ENCODE data around the gene ZNF28.
"Not testable (repeated sequence)": the region's sequence is repeated elsewhere in the genome, so short reads cannot be mapped to it uniquely, and the experiment has no call there.

The ZNF28 gene

DNA sequence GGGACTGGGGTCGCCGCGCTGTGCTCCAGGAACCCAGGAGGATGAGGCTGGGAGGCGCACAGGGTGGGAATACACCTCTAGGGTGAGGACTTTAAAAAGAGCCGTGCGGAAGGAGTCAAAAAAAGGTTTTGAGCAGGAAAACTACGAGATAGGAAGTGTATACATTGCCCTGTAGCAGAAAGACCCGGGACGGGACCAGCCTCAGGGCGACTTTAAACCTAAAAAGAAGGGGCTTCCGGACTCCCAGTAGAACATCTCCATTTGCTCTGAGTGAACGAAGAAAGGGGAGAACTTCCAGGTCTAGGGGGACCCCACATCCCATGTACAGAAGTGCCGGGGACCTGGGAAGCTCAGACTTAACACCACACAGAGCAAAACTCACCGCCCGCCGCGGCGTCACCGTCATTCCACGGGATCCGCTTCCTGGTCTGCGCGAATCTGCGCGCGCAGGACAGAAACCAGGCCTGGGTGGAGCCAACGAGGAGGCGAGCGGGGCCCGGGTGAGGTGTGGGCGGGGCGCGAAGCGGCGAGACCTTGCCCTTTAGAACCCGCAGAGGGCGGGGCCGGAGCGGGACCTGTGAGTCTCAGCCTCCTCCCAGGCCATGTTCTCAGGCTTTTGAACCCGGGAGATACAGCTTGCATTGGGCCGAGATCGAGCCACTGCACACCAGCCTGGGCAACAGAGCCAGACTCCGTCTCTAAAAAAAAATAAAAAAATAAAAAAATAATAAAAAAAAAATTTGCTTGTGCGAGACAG lies at the start of gene ZNF28:
Gene ZNF28, minus strand, starts transcription at position 430 of the 757 bp plus-strand sequence. CDS start 3,675 bp downstream, outside the sequence.
- DNase-seq, result peak; percentile 51 to 92 (median 62)
- intact Hi-C loops (cut with DNase I), result not testable (repeated sequence)

DNA sequence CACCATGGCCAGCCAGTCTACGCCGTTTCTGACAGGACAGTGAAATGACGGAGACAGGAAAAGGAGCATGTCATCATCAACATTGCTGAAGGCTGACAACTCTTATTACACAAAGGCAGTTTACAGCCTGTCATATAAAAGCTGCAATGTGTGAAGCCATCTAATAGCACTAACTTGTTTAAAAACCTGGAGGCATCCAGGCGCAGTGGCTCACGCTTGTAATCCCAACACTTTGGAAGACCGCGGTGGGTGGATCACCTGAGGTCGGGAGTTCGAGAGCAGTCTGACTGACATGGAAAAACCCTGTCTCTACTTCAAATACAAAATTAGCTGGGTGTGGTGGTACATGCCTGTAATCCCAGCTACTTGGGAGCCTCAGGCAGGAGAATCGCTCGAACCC lies 46.6 kb upstream of the ZNF28 start:
- DNase-seq; intact Hi-C loops (cut with DNase I): not testable (repeated sequence)

DNA sequence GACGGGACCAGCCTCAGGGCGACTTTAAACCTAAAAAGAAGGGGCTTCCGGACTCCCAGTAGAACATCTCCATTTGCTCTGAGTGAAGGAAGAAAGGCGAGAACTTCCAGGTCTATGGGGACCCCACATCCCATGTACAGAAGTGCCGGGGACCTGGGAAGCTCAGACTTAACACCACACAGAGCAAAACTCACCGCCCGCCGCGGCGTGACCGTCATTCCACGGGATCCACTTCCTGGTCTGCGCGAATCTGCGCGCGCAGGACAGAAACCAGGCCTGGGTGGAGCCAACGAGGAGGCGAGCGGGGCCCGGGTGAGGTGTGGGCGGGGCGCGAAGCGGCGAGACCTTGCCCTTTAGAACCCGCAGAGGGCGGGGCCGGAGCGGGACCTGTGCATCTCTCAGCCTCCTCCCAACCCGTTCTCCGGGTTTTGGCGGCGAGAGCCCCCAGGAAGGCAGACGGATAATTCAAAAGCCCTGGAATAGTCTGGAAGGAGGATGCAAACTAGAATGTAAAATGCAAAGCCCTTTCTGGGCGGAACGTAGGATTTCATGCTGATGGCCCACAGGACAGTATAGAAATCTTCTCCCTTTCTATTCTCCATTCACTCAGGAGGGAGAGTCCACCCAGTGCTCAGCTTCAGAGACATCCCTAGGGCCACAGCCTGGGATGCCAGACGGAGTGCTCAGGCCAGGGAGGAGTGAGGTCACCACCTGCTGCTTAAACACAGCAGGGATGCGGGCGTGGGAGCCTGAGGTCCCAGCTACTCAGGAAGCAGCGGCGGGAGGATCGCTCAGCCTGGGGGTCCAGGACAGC lies 36.2 kb upstream of the ZNF28 start, which contains the start of gene ZNF468:
Gene ZNF468, minus strand, starts transcription at position 242 of the 814 bp plus-strand sequence. CDS start 3,347 bp downstream, outside the sequence.
- intact Hi-C loops (cut with DNase I), result not testable (repeated sequence)

DNA sequence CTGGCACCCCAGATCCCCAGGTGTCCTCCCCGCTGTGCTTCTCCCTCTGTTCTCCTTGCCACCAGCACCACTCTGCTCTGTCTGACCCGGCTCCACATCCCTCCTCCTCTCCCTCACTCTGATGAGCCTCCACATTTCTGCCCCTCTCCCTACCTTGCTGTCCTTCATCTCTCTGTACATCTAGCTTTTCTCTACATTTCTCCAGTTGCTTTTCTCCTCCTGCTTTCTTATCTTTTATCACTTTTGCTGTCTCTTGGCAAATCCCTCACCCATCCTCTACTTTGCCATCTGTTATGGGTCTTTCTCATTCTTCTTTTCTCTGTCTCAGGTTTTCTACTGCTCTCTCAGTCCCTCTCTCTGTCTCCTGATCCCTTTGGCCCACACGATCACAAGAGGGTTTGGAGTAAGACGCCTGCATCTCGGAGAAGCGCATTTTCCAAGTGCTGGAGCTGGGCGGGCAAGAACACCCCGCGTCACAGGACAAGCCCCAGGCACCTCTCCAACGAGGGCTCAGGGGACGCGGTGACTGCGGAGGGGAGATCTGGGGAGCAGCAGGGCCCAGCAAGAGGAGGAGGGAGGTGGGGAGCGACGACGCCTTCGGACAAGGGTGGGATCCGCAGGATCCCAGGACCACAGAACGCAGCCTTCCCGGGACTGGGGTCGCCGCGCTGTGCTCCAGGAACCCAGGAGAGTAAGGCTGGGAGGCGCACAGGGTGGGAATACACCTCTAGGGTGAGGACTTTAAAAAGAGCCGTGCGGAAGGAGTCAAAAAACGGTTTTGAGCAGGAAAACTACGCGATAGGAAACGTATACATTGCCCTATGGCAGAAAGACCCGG lies 35.3 kb upstream of the ZNF28 start:
- intact Hi-C loops (cut with DNase I), result not testable (repeated sequence)

More for the DNA sequence above, 36.2 kb upstream of the ZNF28 start, which contains the start of gene ZNF468:
- peak; percentile 55 to 97 (median 82) for DNase-seq

DNA sequence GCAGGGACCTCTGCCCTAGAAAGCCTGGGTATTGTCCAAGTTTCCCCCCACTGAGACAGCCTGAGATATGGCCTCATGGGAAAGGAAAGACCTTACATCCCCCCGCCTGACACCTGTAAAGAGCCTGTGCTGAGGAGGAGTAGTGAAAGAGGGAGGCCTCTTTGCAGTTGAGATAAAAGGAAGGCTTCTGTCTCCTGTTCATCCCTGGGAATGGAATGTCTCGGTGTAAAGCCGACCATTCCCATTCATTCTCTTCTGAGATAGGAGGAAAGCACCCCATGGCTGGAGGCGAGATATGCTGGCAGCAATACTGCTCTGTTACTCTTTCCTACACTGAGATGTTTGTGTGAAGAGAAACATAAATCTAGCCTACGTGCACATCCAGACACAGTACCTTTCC lies 25.9 kb upstream of the ZNF28 start:
- intact Hi-C loops (cut with DNase I); DNase-seq: not testable (repeated sequence)

More for the DNA sequence above, 35.3 kb upstream of the ZNF28 start:
- DNase-seq, result peak in 1 of 10 donors; percentile 73

DNA sequence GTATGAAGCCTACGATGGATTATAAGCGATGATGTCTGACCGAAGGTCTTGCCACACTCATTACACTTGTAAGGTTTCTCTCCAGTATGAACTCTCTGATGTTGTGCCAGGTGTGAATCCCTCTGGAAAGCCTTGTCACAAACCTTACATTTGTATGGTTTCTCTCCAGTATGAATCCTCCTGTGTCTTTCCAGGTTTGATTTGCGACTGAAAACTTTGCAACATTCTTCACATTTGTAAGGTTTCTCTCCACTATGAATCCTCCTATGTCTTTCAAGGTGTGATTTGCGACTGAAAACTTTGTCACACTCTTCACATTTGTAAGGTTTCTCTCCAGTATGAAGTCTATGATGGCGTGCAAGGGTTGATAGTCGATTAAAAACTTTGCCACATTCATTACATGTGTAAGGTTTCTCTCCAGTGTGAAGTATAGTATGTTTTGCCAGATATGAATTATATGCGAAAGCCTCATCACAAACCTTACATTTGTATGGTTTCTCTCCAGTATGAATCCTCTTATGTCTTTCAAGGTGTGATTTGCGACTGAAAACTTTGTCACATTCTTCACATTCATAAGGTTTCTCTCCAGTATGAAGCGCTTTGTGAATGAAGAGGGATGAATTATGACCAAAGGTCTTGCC lies 19.5 kb upstream of the ZNF28 start:
- intact Hi-C loops (cut with DNase I); DNase-seq: not testable (repeated sequence)

DNA sequence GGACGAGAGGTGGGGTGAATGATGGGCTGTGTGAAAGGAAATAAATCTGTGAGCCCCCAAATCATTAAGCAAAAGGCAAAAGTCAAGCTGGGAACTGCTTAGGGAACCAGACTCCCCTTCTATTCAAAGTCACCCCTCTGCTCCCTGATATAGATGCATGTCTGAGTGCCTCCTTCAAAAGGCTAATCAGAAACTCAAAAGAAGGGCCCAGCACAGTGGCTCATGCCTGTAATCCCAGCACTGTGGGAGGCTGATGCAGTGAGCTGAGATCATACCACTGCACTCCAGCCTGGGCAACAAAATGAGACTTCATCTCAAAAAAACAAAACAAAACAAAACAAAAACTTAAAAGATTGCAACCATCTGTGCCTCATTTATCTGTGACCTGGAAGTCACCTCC lies 12.9 kb upstream of the ZNF28 start:
- DNase-seq; intact Hi-C loops (cut with DNase I): not testable (repeated sequence)

DNA sequence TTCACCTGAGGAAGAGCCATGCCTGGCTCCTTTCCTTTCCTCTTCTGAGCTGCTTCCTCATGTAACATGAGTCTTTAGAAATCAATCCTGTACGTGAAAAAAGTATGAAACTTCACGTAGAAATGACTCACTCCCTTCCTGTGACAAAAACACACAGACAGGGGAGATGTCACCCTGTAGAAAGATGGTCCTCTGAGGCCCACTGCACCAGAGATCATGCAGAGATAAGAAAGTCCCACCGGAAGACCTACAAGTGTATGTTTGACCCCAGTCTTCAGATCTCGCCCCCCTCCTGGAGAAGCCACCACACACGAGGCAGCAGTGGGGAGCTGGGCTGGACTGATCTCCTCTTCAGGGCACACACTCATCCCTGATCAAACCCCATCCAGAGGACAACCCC lies 12.1 kb upstream of the ZNF28 start:
- intact Hi-C loops (cut with DNase I); DNase-seq: not testable (repeated sequence)

DNA sequence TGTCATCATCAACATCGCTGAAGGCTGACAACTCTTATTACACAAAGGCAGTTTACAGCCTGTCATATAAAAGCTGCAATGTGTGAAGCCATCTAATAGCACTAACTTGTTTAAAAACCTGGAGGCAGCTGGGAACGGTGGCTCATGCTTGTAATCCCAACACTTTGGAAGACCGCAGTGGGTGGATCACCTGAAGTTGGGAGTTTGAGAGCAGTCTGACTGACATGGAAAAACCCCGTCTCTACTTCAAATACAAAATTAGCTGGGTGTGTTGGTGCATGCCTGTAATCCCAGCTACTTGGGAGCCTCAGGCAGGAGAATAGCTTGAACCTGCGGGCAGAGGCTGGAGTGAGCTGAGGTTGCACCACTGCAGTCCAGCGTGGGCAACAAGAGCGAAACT lies 8.4 kb upstream of the ZNF28 start:
- DNase-seq; intact Hi-C loops (cut with DNase I): not testable (repeated sequence)

DNA sequence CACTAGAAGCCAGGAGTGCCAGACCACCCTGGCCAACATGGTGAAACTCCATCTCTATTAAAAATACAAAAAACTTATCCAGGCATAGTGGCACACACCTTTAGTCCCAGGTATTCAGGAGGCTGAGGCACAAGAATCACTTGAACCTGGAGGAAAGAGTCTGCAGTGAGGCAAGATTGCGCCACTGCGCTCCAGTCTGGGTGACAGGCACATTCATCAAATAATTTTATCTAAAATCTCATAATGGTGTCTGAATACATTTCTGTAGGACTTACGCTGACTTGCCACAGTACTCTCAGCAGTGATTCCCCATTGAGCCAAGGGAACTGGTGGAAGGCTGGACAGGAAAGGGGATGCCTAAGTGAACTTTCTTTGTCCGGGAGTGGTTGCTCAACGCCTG lies 4.3 kb upstream of the ZNF28 start:
- no peak for DNase-seq
- intact Hi-C loops (cut with DNase I), result no loop called here

DNA sequence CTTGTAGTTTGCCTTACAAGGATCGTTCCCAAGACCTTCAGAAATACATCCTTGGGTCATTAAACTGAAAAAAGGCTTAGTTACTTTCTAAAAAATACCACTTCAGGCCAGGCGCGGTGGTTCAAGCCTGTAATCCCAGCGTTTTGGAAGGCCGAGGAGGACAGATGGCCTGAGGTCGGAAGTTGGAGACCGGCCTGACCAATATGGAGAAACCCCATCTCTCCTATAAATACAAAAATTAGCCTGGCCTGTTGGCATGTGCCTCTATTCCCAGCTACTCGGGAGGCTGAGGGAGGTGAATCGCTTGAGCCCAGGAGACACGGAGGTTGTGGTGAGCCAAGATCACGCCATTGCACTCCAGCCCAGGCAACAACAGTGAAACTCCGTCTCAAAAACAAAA lies 2.2 kb upstream of the ZNF28 start:
- intact Hi-C loops (cut with DNase I), result no loop called here
- DNase-seq, result no peak

DNA sequence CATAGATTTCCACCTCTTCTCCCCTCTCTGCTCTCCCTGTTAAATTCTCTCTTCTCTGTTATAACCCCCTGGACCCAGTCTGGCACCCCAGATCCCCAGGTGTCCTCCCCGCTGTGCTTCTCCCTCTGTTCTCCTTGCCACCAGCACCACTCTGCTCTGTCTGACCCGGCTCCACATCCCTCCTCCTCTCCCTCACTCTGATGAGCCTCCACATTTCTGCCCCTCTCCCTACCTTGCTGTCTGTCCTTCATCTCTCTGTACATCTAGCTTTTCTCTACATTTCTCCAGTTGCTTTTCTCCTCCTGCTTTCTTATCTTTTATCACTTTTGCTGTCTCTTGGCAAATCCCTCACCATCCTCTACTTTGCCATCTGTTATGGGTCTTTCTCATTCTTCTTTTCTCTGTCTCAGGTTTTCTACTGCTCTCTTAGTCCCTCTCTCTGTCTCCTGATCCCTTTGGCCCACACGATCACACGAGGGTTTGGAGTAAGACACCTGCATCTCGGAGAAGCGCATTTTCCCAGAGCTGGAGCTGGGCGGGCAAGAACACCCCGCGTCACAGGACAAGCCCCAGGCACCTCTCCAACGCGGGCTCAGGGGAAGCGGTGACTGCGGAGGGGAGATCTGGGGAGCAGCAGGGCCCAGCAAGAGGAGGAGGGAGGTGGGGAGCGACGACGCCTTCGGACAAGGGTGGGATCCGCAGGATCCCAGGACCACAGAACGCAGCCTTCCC lies 795 bp downstream of the ZNF28 start:
- intact Hi-C loops (cut with DNase I), result not testable (repeated sequence)
- peak in 3 of 10 donors; percentile 4 to 19 (median 16) for DNase-seq

DNA sequence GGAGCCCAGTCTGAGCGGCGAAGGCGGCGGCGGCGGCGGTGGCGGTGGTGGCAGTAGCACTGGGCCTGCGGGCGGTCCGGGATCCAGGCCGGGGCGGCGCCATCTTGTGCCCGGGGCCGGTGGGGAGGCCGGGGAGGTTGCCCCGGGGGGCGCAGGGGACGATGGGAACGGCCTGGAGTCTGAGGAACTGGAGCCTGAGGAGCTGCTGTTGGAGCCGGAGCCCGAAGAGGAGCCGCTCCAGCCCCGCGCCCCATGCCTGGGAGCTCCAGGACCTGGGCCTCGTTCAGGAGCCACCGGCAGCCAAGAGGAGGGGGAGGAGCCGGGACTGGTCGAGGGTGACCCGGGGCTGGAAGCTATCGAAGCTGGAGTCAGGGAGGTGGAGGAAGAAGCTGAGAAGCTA lies 11.6 kb downstream of the ZNF28 start:
- peak in 2 of 10 donors; percentile 8 to 81 for DNase-seq
- intact Hi-C loops (cut with DNase I), result no loop called here

DNA sequence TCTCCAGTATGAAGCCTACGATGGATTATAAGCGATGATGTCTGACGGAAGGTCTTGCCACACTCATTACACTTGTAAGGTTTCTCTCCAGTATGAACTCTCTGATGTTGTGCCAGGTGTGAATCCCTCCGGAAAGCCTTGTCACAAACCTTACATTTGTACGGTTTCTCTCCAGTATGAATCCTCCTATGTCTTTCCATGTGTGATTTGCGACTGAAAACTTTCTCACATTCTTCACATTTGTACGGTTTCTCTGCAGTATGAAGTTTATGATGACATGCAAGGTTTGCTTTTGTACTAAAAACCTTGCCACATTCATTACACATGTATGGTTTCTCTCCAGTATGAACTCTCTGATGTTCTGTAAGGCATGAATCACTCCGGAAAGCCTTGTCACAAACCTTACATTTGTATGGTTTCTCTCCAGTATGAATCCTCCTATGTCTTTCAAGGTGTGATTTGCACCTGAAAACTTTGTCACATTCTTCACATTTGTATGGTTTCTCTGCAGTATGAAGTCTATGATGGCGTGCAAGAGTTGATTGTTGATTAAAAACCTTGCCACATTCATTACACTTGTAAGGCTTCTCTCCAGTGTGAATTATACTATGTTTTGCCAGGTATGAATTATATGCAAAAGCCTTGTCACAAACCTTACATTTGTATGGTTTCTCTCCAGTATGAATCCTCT lies 21.3 kb downstream of the ZNF28 start:
- intact Hi-C loops (cut with DNase I), result not testable (repeated sequence)

DNA sequence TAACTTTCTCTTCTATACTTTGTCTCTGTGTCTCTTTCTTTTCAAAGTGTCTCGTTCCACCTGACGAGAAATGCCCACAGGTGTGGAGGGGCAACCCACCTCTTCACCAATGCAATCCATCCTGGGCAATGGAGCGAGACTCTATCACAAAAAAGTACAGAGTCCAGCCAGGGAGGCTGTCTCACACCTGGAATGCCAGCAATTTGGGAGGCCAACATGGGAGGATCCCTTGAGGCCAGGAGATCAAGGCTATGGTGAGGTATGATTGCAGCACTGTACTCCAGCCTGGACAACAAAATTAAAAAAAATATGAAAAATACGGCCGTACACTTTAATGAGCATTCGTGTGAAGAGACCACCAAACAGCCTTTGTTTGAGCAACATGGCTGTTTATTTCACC lies 32.0 kb downstream of the ZNF28 start:
- intact Hi-C loops (cut with DNase I), result no loop called here

More for the DNA sequence above, 21.3 kb downstream of the ZNF28 start:
- DNase-seq, result not testable (repeated sequence)

DNA sequence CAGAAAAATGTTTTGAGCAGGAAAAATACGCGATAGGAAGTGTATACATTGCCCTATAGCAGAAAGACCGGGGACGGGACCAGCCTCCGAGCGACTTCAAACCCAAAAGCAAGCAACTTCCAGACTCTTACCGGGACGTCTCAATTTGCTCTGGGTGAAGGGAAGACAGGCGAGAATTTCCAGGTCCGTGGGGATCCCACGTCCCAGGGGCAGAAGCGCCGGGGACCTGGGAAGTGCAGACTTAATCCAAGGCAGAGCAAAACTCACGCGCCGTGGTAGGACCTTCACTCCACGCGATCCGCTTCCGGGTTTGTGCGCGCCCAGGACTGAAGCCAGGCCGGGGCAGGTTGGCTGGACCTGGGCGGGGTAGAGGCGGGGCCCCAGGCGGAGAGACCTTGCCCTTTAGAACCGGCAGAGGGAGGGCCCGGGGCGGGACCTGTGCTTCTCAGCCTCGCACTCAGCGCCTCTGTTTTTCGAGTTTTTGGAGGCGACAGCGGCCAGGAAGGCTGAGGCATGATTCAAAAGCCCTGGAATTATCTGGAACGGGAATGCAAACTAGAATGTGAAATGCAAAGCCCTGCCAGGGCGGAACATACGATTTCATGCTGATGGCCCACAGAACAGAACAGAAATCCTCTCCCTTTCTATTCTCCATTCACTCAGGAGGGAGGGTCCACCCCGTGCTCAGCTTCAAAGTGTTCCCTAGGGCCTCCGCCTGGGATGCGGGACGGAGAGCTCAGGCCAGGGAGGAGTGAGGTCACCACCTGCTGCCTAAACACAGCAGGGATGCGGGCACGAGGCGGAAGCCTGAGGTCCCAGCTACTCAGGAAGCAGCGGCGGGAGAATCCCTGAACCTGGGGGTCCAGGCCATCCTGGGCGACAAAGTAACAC lies 34.7 kb downstream of the ZNF28 start, which contains the start of gene ZNF600:
Gene ZNF600, minus strand, starts transcription at position 328 of the 891 bp plus-strand sequence. CDS start 7,903 bp downstream, outside the sequence.
- intact Hi-C loops (cut with DNase I), result not testable (repeated sequence)

More for the DNA sequence above, 32.0 kb downstream of the ZNF28 start:
- peak in 1 of 10 donors; percentile 17 for DNase-seq

DNA sequence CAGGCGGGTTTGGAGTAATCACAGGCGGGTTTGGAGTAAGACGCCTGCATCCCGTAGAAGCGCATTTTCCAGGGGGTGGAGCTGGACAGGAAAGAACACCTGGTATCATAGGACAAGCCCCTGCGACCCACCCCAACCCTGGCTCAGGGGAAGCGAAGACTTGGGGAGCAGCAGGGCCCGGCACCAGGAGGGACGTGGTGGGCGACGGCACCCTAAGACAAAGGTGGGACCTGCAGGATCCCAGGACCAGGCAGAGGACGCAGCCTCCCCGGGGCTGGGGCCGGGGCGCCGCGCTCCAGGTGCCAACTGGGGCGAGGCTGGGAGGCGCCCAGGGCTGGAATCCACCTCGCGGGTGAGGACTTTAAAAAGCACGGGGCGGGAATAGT lies 35.4 kb downstream of the ZNF28 start:
- intact Hi-C loops (cut with DNase I), result no loop called here
- DNase-seq, result no peak

More for the DNA sequence above, 34.7 kb downstream of the ZNF28 start, which contains the start of gene ZNF600:
- DNase-seq, result peak in 8 of 10 donors; percentile 4 to 84 (median 48)
